HUDEP-2 (cell line): ENCODE measurements around the gene CMC1.
A peak's percentile ranks its signal among the peaks of the same experiment; 100 is the strongest.

Experiments
- DNase-seq, 76 experiments: peaks; one replicate each; lab custom pipeline; 2025; ENCODE audit not compliant: unreplicated experiment in 76 of 76; lab: John Stamatoyannopoulos, UW

Gene CMC1

GRCh38 chr3:28348629-28349468, 107.4 kb downstream of the CMC1 start, which contains the start of the genes AZI2 and ZCWPW2:
Gene AZI2 (minus strand): TSS chr3:28348824. CDS start chr3:28340617, 8,207 bp downstream.
Gene ZCWPW2 (plus strand): TSS chr3:28348721. CDS start chr3:28413069, 64,348 bp downstream.
- peak; percentile 10 to 95 (median 88) for DNase-seq

- peak in 1 of 76 experiments; percentile 34 for DNase-seq
These were observed 108.1 kb downstream of the CMC1 start for GRCh38 chr3:28349469-28350000.
